ENCODE results near the gene NR2F1-AS1. TPM values are rescaled to one million over a fixed set of nuclear protein-coding genes. Genes with fewer than 3 reads are reported as not detected.

Gene NR2F1-AS1
- total and polyA plus RNA-seq, 9 of the 15 experiments (the other 6 are each of a cell fraction or from before 2014, with no cell fraction given), result not detected

- no peak for TF ChIP-seq CUX1 (CRISPR knock-in tag; IDR thresholded peaks at IDR 0.05)
- TF ChIP-seq FOXJ3 (CRISPR knock-in tag; IDR thresholded peaks at IDR 0.05), result no peak
- no peak for TF ChIP-seq GATAD2A (IDR thresholded peaks at IDR 0.05)
- no peak for TF ChIP-seq KLF1 (tag; IDR thresholded peaks at IDR 0.05)
- TF ChIP-seq FOSL1 (tag; conservative IDR thresholded peaks at IDR 0.05), result no peak
- no peak for TF ChIP-seq FOXP1 (CRISPR knock-in tag; IDR thresholded peaks at IDR 0.05)
- no peak for TF ChIP-seq GTF2F1 (IDR thresholded peaks at IDR 0.05; ENCODE audit: low read depth, low read length)
Observed at GRCh38 chr5:93430673-93431199, 150.3 kb downstream of the NR2F1-AS1 start (continued).

- ATAC-seq, result no peak
- no TSS peak for BruUV-seq (replicated peaks)
Observed at GRCh38 chr5:93430118-93430517, 150.9 kb downstream of the NR2F1-AS1 start.

More at GRCh38 chr5:93430118-93430517, 150.9 kb downstream of the NR2F1-AS1 start:
- ChIA-PET CTCF (ENCODE audit: low intra/inter-chr PET ratio) (no interaction called here), POLR2A (no interaction called here)
- Histone ChIP-seq H3K9ac (ENCODE audit: insufficient read depth in 1 of 2, low read depth in 2 of 2, low read length in 2 of 2) (no peak overlapping the region), H3K36me3 (ENCODE audit: control insufficient read depth, insufficient read depth, low read length) (no peaks in the 10 kb centered on the region), H3K9me3 (replicated peaks; ENCODE audit: control insufficient read depth, insufficient read depth, low read depth, low read length) (no peaks in the 10 kb centered on the region), H3K27me3 (ENCODE audit: control insufficient read depth in 2 of 2, insufficient read depth in 2 of 2, low read length in 2 of 2) (no peaks in the 10 kb centered on the region), H3K27ac (ENCODE audit: extremely low read depth, low read depth, low read length) (no peak overlapping the region), H3K4me1 (replicated peaks in 1 of 2; ENCODE audit: control insufficient read depth in 2 of 2, insufficient read depth in 2 of 2, low read length in 2 of 2) (no peaks in the 10 kb centered on the region), H3K79me2 (ENCODE audit: control insufficient read depth, insufficient read depth, low read length) (no peaks in the 10 kb centered on the region), H4K20me1 (replicated peaks; ENCODE audit: control insufficient read depth, insufficient read depth, low read length) (no peaks in the 10 kb centered on the region), H3K4me3 (no peak overlapping the region), H2AFZ (ENCODE audit: low read depth, low read length) (no peak overlapping the region), H3K4me2 (ENCODE audit: insufficient read depth, low read length) (no peak overlapping the region), H3K9me1 (ENCODE audit: control insufficient read depth, insufficient read depth, low read length) (no peaks in the 10 kb centered on the region)
- no peak for DNase-seq (ENCODE audit: extremely low read depth in 1 of 4, low spot score in 3 of 4)
- intact Hi-C loops (cut with micrococcal nuclease) (no loop called here), in situ Hi-C loops (cut with MboI) (no loop called here)
- 2% methylated on average over 8 of the region's 8 CpGs for WGBS (ENCODE audit: insufficient coverage, low coverage, missing lambda C conversion rate)
- no peak for FAIRE-seq
- TF ChIP-seq SRSF3 (IDR thresholded peaks at IDR 0.05; ENCODE audit: insufficient read depth, low read length) (no peak), BRF2 (IDR thresholded peaks at IDR 0.05; ENCODE audit: borderline replicate concordance, insufficient read depth, insufficient read length) (no peak), NEUROD1 (IDR thresholded peaks at IDR 0.05; ENCODE audit: borderline replicate concordance, low read depth, low read length, partially characterized antibody) (no peak), POLR2AphosphoS5 (IDR thresholded peaks at IDR 0.05; ENCODE audit: control insufficient read depth, insufficient read depth, low read depth, low read length) (no peak), ZSCAN29 (IDR thresholded peaks at IDR 0.05) (no peak), TEAD2 (tag; IDR thresholded peaks at IDR 0.05) (no peak)

Data from K562 (cell line).